CD1c-positive myeloid dendritic cell (primary cell): ENCODE measurements around the gene ITPKC.
A peak's percentile ranks its signal among the peaks of the same experiment; 100 is the strongest.

Source experiments
- DNase-seq: peaks from one replicate; pipeline ENCODE4 v3.0.0-alpha.2; 2016; ENCODE audit errors: extremely low spot score

ITPKC gene

DNA sequence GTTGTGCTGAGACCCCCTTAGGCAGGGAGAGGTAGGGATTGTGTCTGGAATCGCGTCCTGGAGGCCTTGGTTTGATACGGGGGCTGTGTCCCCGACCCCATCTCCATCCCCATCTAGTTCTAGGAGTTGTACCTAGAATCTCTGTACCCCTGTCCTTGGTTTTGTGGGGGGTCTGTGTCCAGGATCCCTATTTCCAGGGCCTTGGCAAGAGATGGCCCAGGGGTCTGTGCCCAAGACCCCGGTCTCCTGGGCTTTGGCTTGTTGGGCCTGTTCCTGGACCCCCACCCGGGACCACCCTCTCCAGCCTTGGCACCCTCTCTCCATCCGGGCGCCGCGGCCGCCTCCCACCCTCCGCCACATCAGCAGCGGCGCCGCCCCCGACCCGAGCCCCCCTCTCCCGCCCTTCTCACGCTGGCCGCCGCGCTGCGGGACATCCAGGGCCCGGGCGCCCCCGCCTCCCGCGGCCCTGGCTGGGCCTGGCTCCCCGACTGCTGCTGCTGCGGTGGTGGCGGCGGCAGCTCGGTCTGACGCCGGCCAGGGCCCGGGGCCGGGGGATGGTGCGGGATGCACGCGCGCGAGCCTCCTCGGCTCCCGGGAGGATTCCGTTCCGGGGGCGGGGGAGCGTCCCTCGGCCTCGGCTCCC, 26.7 kb upstream of the ITPKC start, which contains the start of gene NUMBL:
Gene NUMBL (minus strand): TSS at position 602 of the 643 bp plus-strand sequence. CDS start 168 bp downstream, at position 434.
- no peak for DNase-seq

- DNase-seq = peak; percentile 96
Observed at GRCh38 chr19:40690693-40691420, 26.1 kb upstream of the ITPKC start.

- DNase-seq = no peak
Observed at GRCh38 chr19:40691421-40692211, 25.3 kb upstream of the ITPKC start.

GRCh38 chr19:40692212-40692551, 24.7 kb upstream of the ITPKC start:
- no peak for DNase-seq

DNA sequence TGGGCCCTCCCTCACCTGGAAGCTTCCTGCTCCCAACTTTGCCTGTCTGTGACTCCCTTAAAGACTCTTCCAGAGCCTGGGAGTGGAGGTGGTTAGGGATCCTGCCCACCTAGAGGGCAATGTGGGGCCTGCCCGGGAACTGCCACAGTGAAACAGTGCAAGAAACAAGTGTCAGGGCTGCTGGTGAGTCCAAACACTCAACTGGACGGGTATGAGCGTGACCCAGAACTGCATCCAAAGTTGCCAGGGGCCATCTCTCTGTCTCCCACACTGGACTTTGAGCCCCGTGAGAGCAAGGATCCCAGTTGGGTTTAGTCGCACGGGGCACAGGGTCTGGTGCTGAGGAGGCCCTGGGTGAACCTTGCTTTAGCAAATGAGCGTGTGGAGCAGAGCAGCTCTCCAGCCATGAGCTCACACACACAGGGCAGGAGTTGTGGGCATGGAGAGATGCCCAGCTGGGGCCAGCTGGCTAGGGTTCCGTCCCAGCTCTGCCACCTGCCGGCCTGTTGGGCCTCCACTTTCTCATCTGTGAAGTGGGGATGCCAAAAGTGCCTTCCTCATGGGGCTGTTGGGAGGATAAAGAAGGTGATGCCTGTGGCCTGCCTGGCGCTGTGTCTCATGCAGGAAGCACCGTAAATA, 23.6 kb upstream of the ITPKC start:
- no peak for DNase-seq

GRCh38 chr19:40693896-40694295, 23.0 kb upstream of the ITPKC start:
- no peak for DNase-seq

- no peak for DNase-seq
Observed at GRCh38 chr19:40695881-40696280, 21.0 kb upstream of the ITPKC start.

- DNase-seq = no peak
Observed at GRCh38 chr19:40697007-40697406, 19.9 kb upstream of the ITPKC start.

DNA sequence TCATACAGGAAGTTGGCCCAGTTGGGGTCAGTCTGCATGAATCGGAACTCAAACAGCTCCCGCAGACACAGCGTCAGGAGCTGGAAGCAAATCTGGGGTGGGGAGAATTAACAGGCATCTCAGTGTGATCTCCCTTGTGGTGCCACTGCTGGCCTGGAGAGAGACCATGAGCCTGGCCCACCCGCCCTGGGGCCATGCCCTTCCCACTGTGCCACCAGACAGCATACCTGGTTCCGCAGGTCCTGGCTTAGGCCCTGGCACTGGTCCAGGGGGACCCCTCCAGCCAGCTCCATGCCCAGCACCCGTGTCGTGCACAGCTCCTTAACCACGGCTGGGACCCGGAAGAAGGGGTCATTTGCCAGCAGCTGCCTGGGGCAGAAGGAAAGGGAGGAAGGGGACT, 16.8 kb upstream of the ITPKC start:
- no peak for DNase-seq

DNA sequence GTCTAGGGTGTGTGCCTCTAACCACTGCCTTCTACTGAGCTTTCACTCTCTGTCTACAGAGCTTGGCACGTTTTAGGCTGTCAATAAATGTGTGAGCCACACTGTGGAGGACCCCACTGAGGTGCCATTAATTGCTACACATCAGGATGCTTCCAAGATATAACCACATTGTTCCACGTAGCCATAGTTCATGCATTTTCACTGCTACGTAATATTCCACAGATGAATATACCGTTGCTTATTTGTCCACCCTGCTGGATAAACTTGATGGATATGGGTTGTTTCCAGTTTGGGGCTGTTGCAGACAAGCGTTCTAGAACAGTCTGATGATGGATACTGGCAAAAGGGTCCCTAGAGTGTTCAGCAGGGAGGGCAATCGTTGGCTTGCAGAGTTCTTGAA, 15.2 kb upstream of the ITPKC start:
- no peak for DNase-seq

DNA sequence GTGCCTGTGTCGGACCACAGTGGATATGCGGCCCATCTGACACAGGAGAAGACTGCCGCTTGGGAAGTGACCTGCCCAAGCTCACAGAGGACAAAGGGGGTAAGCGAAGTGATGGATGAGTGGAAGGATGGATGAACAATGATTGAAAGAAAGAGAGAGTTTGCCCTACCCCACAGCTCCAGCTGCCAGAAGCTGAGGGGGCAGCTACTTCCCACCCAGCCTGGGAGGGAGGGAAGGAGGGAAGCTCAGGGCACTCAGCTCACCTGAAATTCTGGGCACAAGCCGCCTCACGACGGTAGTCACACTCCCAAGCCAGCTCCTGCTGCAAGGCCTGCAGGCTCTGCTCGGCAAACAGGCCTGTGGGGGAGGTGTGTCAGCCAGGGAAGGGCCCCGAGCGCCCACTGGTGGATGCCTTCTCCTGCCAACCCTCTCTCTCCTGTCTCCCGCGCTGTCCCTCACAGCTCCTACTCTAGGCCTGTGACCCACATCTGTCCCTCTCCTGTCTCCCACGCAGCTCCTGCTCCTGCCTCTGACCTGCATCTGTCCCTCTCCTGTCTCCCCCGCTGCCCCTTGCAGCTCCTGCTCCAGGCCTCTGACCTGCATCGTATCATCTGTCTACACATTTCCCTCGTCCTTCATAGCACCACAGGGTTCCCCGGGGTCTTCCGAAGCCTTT, 14.4 kb upstream of the ITPKC start:
- DNase-seq = no peak

GRCh38 chr19:40703029-40703755, 13.7 kb upstream of the ITPKC start:
- DNase-seq = no peak

DNA sequence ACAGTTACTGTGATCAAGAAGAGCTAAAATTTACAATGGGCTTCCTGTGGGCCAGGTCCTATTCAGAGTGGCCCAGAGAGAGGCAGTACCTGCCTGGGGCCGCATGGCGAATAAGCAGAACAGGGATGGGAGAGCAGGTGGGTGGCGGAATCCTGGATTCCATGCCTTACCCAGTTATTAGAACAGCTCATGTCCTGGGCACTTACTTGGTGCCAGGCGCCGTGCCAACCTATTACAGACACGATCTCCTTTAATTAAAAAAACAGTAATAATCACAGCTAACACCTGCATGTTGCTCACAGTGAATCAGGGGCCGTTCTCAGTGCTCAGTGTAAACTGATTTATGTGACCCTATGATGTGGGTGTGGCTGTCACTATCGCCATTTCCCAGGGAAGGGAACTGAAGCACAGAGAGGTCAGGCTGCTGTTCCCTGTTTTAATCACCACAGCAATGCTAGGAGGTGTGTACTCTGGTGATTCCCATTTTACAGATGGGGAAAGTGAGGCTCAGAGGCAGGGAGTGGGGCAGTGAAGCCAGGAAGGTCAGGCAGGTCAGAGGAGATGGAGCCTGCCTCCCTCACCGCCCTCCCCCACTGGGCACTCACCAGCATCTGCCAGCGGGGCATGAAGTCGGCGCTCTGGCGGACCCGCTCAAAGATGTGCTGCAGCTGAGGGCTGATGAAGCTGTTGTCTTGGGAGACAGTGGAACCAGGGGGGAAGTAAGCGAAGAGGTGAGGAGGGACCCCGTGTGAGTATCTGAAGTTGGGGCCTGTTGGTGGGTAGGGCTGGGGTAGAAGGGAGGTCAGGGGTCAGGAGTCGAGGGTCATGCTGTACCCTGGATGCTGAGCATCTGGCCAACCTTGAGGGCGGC, 12.2 kb upstream of the ITPKC start:
- DNase-seq = no peak

DNA sequence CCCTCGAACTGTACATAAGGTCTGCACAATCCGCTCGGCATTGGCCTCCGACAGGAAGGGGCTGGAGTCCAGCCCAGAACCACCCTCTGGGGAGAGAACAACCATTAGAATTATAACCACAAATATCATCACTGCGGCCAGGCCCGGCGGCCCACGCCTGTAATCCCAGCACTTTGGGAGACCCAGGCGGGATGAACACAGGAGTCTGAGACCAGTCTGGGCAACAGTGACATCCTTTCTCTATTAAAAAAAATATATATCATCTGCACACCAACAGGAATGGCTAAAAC, 11.6 kb upstream of the ITPKC start:
- DNase-seq = no peak

- DNase-seq = no peak
Observed at GRCh38 chr19:40705950-40706619, 10.8 kb upstream of the ITPKC start.

DNA sequence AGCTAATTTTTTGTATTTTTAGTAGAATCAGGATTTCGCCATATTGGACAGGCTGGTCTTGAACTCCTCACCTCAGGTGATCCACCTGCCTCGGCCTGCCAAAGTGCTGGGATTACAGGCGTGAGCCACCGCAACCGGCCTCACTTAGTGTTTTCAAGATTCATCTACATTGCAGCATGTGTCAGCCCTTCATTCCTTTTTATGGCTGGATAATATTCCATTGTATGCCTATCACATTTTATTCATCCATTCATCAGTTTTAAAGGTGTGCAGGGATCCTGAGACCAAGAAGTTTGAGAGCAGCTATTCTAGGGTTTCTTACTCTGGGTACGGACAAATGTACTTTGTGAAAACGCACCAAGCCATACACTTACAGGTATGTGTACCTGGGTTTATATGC, 9.3 kb upstream of the ITPKC start:
- DNase-seq = no peak

DNA sequence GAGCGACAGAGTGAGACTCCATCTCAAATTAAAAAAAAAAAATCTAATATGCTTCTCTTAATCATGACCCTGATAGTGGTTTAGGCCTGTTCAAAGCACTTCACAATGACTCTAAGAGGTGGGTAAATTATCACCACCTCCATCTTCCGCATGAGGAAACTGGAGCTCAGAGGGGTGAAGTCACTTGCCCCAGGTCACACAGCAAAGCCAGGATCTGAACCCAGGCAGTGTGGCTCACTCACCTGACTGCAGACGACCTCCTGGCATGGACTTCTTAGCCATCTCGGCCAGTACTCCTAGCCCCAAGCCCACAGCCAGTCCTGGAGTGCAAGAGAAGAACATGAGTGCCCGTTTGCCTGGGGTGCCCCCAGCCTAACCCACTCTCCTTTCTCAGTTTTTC, 7.1 kb upstream of the ITPKC start:
- DNase-seq = no peak

DNA sequence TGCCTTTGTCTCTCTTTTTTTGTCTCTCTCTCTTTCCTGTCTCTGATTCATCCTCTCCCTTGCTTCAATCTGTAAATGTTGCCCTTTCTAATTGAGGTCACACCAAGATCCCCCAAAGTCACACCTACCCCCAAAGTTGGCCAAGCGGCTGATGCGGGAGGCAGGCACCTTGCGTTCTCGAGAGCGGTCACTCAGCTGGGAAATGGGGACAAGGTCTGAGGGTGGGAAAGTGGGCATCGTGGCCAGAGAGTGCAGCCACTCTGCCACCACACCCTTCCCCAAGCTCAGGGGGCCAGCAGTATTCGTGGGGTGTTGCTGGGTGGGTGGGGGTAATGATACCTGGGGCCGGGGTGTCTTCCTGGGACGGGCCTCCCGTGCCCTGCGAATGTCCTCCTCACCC, 3.0 kb upstream of the ITPKC start:
- no peak for DNase-seq

DNA sequence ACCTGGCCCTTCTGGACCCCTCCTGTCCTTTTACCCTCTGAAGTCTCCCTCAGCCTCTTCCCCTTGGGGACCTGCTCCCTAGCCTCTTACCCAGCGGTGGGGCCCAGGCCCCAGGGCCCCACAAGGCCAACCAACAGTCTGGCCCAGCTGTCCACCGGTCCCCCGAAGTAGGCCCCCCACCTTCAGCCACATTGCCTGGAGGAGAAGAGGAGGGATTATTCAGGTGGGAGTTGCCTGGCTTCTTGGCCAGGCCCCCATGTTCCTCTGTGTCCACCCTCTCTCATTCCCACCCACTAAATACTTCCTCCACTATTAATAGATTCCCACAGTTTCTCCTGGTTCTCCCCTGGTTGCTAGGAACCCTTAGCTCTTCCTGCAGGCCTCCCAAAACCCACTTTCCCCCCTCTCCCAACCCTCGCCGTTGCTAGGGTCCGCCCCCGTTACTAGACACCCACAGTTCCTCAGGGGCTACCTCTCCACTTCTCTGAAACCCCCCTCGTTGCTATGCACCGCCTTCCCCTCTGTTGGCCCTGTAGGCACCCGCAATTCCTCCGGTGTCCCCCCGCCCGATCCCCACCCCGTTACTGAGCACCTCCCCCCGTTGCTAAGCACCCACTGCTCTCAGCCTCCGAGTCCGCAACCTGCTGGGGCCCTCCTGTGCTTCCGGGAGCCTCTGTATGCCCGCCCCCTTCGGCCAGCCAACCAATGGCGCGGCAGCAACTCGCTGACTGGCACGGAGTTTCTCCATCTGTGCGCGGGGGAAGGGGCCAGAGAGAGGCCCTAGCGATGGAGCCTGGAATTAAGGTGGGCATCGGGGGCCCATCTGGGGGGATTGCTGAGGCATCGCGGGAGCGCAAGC, 2.2 kb upstream of the ITPKC start:
- DNase-seq = peak; percentile 91
